GM12878 (cell line): ENCODE results near the gene STPG1. TPM values are rescaled to one million over a fixed set of nuclear protein-coding genes. Genes with fewer than 3 reads are reported as not detected.

Source experiments
- ATAC-seq: fragments of 200-7000 bp; cut with Tn5 transposase; 3 replicates; pipeline ENCODE4 v1.9.1; 2020; ENCODE audit warnings: mild to moderate bottlenecking, moderate library complexity
- BruUV-seq: library from RNA; stranded (reverse); fragments of 400-500 nt; replicated peaks from 2 replicates; lab custom pipeline; 2021; lab: Mats Ljungman, UMichigan
- CTCF ChIA-PET: fragments of 300-600 bp; sonication (Branson Sonifier 250); formaldehyde crosslinking; extraction: SDS; loops from one replicate; lab custom pipeline; 2021; ENCODE audit warnings: inconsistent platforms; lab: Yijun Ruan, JAX
- POLR2A ChIA-PET: fragments of 350-600 bp; formaldehyde crosslinking; extraction: SDS; loops from one replicate; lab custom pipeline; 2021; ENCODE audit warnings: inconsistent platforms; lab: Charles Lee
- RAD21 ChIA-PET: fragments of 300-600 bp; sonication (Branson Sonifier 250); formaldehyde crosslinking; loops from one replicate; lab custom pipeline; 2023; ENCODE audit warnings: antibody characterized with exemption; ENCODE audit not compliant: unreplicated experiment; lab: Charles Lee
- SMC1A ChIA-PET: fragments of 300-600 bp; sonication (Branson Sonifier 250); formaldehyde crosslinking; loops from one replicate; lab custom pipeline; 2023; ENCODE audit not compliant: unreplicated experiment, uncharacterized antibody; lab: Charles Lee
- DNase-seq: peaks from one replicate; pipeline ENCODE4 v3.0.0-alpha.2; 2011; ENCODE audit warnings: low read depth, low spot score
- FAIRE-seq: peaks from 3 replicates; lab custom pipeline; 2011; peaks lifted over from hg19 to GRCh38; lab: Jason Lieb, UNC
- H2AFZ ChIP-seq: 2 replicates; pipeline ENCODE4 v1.6.0; 2011; ENCODE audit warnings: low read depth, low read length, control low read depth; ENCODE audit not compliant: control insufficient read depth
- H3K27ac ChIP-seq: 2 replicates; pipeline ENCODE4 v1.5.1; 2011; ENCODE audit warnings: control low read depth; ENCODE audit not compliant: control insufficient read depth, insufficient read depth
- H3K27me3 ChIP-seq, 2 experiments: replicated peaks in 1 of 2; 2 replicates each; pipeline versions ENCODE4 v1.6.0 to v1.6.1; 2011; ENCODE audit warnings: low read length in 1 of 2; ENCODE audit not compliant: control insufficient read depth in 2 of 2, insufficient read depth in 2 of 2
- H3K36me3 ChIP-seq, 2 experiments: 2 replicates each; pipeline ENCODE4 v1.5.1; 2011; ENCODE audit warnings: low read length in 1 of 2; ENCODE audit not compliant: control insufficient read depth in 2 of 2, insufficient read depth in 2 of 2
- H3K4me1 ChIP-seq: 2 replicates; pipeline ENCODE4 v1.6.1; 2011; ENCODE audit warnings: mild to moderate bottlenecking, low read length, moderate library complexity, mixed read lengths; ENCODE audit not compliant: control insufficient read depth, insufficient read depth
- H3K4me2 ChIP-seq: 2 replicates; pipeline ENCODE4 v1.6.0; 2011; ENCODE audit warnings: control low read depth; ENCODE audit not compliant: control insufficient read depth, insufficient read depth
- H3K4me3 ChIP-seq: fragments of 200-600 bp; sonication (generic); 2 replicates; pipeline ENCODE4 v1.5.1; 2016
- H3K79me2 ChIP-seq: 2 replicates; pipeline ENCODE4 v1.6.0; 2011; ENCODE audit warnings: low read length; ENCODE audit not compliant: control insufficient read depth, insufficient read depth
- H3K9ac ChIP-seq: 2 replicates; pipeline ENCODE4 v1.8.0; 2011; ENCODE audit warnings: low read length, control low read depth, mixed read lengths; ENCODE audit not compliant: control insufficient read depth, insufficient read depth
- H3K9me3 ChIP-seq: replicated peaks from 3 replicates; pipeline ENCODE4 v1.5.1; 2011; ENCODE audit warnings: mild to moderate bottlenecking, low read length; ENCODE audit not compliant: control insufficient read depth, insufficient read depth
- H4K20me1 ChIP-seq: 2 replicates; pipeline ENCODE4 v1.6.0; 2011; ENCODE audit not compliant: control insufficient read depth, insufficient read depth
- BCL11A ChIP-seq: IDR thresholded peaks from 2 replicates; pipeline ENCODE4 v1.6.1; 2011; ENCODE audit warnings: low read depth, low read length
- CHD2 ChIP-seq: IDR thresholded peaks from 2 replicates; pipeline ENCODE4 v1.6.1; 2011; ENCODE audit warnings: low read depth, low read length, improper control_type of control experiment, borderline replicate concordance
- CREM ChIP-seq: IDR thresholded peaks from 2 replicates; pipeline ENCODE4 v1.6.1; 2014; ENCODE audit warnings: antibody characterized with exemption, low read depth
- DPF2 ChIP-seq: fragments of 450-650 bp; IDR thresholded peaks from 2 replicates; pipeline ENCODE4 v1.6.1; 2017; ENCODE audit warnings: mild to moderate bottlenecking
- GATAD2B ChIP-seq: fragments of 450-650 bp; conservative IDR thresholded peaks from 2 replicates; pipeline ENCODE4 v1.6.1; 2017; ENCODE audit warnings: low read depth, mild to moderate bottlenecking, moderate library complexity
- HDAC2 ChIP-seq: fragments of 200-600 bp; sonication (generic); IDR thresholded peaks from 2 replicates; pipeline ENCODE4 v1.6.1; 2017
- MEF2A ChIP-seq: IDR thresholded peaks from 2 replicates; pipeline ENCODE4 v1.6.1; 2011; ENCODE audit warnings: low read depth, mild to moderate bottlenecking, low read length, moderate library complexity; ENCODE audit not compliant: insufficient read depth
- MEF2B ChIP-seq: fragments of 450-650 bp; IDR thresholded peaks from 2 replicates; pipeline ENCODE4 v1.6.1; 2018; ENCODE audit warnings: mild to moderate bottlenecking, moderate library complexity; ENCODE audit not compliant: partially characterized antibody, poor library complexity, severe bottlenecking
- MYC ChIP-seq: IDR thresholded peaks from 2 replicates; pipeline ENCODE4 v1.6.1; 2011; ENCODE audit warnings: mild to moderate bottlenecking, low read length, moderate library complexity, inconsistent platforms; ENCODE audit not compliant: insufficient read depth, insufficient replicate concordance, insufficient read length, severe bottlenecking
- POLR2AphosphoS5 ChIP-seq: IDR thresholded peaks from 2 replicates; pipeline ENCODE4 v1.6.1; 2011; ENCODE audit warnings: mild to moderate bottlenecking, low read length, inconsistent platforms
- SIX5 ChIP-seq: IDR thresholded peaks from 2 replicates; pipeline ENCODE4 v1.6.1; 2011; ENCODE audit warnings: mild to moderate bottlenecking, low read depth, low read length, moderate library complexity; ENCODE audit not compliant: severe bottlenecking
- SMAD5 ChIP-seq: IDR thresholded peaks from 2 replicates; pipeline ENCODE4 v1.6.1; 2016; ENCODE audit warnings: antibody characterized with exemption, low read depth
- SPI1 ChIP-seq: IDR thresholded peaks from 2 replicates; pipeline ENCODE4 v1.6.1; 2011; ENCODE audit warnings: low read depth, mild to moderate bottlenecking, low read length, moderate library complexity, borderline replicate concordance; ENCODE audit not compliant: insufficient read depth
- WGBS: methylation state at CpG from one replicate; pipeline ENCODE4 v1.1.6; 2016; ENCODE audit warnings: low lambda C conversion rate; ENCODE audit not compliant: insufficient replicate concordance, insufficient coverage; ENCODE audit errors: missing lambda C conversion rate; 5-methylcytosine and 5-hydroxymethylcytosine counted together
- in situ Hi-C: fragments of 300-500 bp; cut with MboI; formaldehyde crosslinking; loops from 9 replicates; pipeline ENCODE4 v1.14.3; 2018; ENCODE audit warnings: mixed read lengths
- intact Hi-C: fragments of 100-400 bp; cut with micrococcal nuclease; formaldehyde crosslinking; loops from one replicate; pipeline ENCODE4 v1.14.2; 2022; ENCODE audit not compliant: unreplicated experiment
- polyA plus RNA-seq, 11 experiments: library from polyadenylated mRNA; depleted of rRNA in 4 of 11; unstranded in 6 of 11; stranded (reverse) in 5 of 11; fragments of >200 nt; fragmentation: Nextera tagmentation in 4 of 11; fragmentation: Illumina TruSeq in 1 of 11; extraction: Ambion mirVana in 4 of 11; extraction: Trizol in 1 of 11; gene quantifications; 1 replicate in 1 of 11; 2 replicates in 10 of 11; pipeline versions ENCODE4 v1.2.1 to v1.2.3, GENCODE V29; 2011 to 2016; ENCODE audit warnings: inconsistent platforms in 2 of 11, missing spikeins in 2 of 11, low read depth in 1 of 11
- total RNA-seq, 4 experiments: library from RNA; depleted of rRNA in 3 of 4; stranded (reverse); fragments of >200 nt in 3 of 4; fragmentation: Illumina TruSeq in 1 of 4; extraction: Trizol in 1 of 4; gene quantifications; 2 replicates each; pipeline versions ENCODE4 v1.2.1 to v1.2.3, GENCODE V29; 2013 to 2021
- TF ChIP-seq, protein P1 (sequence below): IDR thresholded peaks from 2 replicates; pipeline ENCODE4 v1.6.1; 2012; ENCODE audit warnings: low read length, inconsistent platforms

The STPG1 gene
- total and polyA plus RNA-seq, 10 of the 15 experiments (the other 5 are each of a cell fraction or from before 2014, with no cell fraction given) = 0.22 to 2.6 (median 0.73) TPM

DNA sequence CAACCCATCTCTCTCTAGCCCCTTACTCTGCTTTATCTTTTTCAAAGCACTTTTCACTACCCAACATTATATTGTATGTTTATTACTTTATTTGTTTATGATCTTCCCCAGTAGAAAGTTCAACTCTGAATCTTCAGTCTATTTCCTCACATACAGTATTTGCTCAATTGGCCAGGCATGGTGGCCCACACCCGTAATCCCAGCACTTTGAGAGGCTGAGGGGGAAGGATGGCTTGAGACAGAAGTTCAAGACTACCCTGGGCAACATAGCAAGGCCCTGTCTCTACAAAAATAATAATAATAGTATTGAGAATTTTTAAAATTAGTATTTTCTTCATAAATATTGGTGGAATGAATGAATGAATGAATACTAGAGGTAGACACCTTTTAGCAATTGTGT, 1.2 kb downstream of the STPG1 start:
- no peaks in the 10 kb centered on the region; the same call in 2 of the 3 replicates for H3K9me3 ChIP-seq
- ChIA-PET POLR2A (no interaction called here), RAD21 (interaction anchor here (0.8 to 1.6 kb wide), 3 partner anchors 21 to 262 kb away, joined by 3 read pairs; no protein-coding TSS in a partner anchor), CTCF (interaction anchor here (0.9 to 3.3 kb wide), 5 partner anchors 12 to 224 kb away, joined by 3 to 22 read pairs (median 3); no protein-coding TSS in a partner anchor), SMC1A (interaction anchor here (1.1 to 9.8 kb wide), 2 partner anchors 12 to 19 kb away, joined by 3 to 63 read pairs; no protein-coding TSS in a partner anchor)
- H3K79me2 ChIP-seq = no peaks in the 10 kb centered on the region
- no peak overlapping the region for H3K4me2 ChIP-seq
- ATAC-seq = no peak
- H3K27ac ChIP-seq = no peak overlapping the region
- H3K27me3 ChIP-seq = no peaks in the 10 kb centered on the region
- DNase-seq = no peak
- BruUV-seq = no TSS peak
- 40% methylated on average over 1 of the region's 1 CpG for WGBS
- H3K36me3 ChIP-seq = no peaks in the 10 kb centered on the region
- TF ChIP-seq POLR2AphosphoS5 (no peak), DPF2 (no peak), SMAD5 (no peak), HDAC2 (no peak), MYC (no peak), CREM (no peak), CHD2 (no peak)
- in situ Hi-C loops (no loop called here), intact Hi-C loops (no loop called here)
- no peak for FAIRE-seq
- no peaks in the 10 kb centered on the region for H4K20me1 ChIP-seq
- peaks cover 8% of the 10 kb centered on the region for H3K4me1 ChIP-seq
- H3K4me3 ChIP-seq = no peak overlapping the region
- no peak overlapping the region for H3K9ac ChIP-seq
- no peak overlapping the region for H2AFZ ChIP-seq

DNA sequence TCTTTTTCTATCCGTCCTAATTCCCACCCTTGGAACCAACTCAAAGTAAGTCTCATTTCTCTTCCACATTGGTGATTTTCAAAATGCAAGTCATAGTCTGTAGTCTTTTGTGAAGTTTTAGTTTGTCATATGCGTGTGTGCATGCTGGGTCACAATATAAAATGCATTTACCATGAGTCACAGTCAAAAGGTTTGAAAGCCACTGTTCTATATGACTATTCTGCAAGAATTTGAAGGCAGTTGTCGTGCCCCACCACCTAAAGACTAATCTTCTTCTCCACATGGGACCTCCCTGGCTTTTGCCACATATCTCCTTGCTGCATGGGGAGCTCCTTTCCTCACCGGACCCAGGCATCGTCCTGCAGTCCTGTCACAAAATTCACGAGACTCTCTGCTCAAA, 1.6 kb downstream of the STPG1 start:
- ChIA-PET POLR2A (no interaction called here), RAD21 (interaction anchor here (0.8 to 1.6 kb wide), 3 partner anchors 21 to 262 kb away, joined by 3 read pairs; no protein-coding TSS in a partner anchor), CTCF (interaction anchor here (0.9 to 3.3 kb wide), 3 partner anchors 12 to 19 kb away, joined by 3 to 22 read pairs (median 4); no protein-coding TSS in a partner anchor), SMC1A (interaction anchor here (9.8 kb wide), 1 partner anchor 19 kb away, joined by 63 read pairs; no protein-coding TSS in a partner anchor)
- Histone ChIP-seq H3K79me2 (no peaks in the 10 kb centered on the region), H3K27ac (no peak overlapping the region), H3K27me3 (no peaks in the 10 kb centered on the region), H3K9ac (no peak overlapping the region), H2AFZ (no peak overlapping the region), H4K20me1 (no peaks in the 10 kb centered on the region), H3K36me3 (no peaks in the 10 kb centered on the region), H3K4me3 (no peak overlapping the region), H3K9me3 (no peaks in the 10 kb centered on the region; the same call in 2 of the 3 replicates), H3K4me2 (no peak overlapping the region), H3K4me1 (peaks cover 4% of the 10 kb centered on the region)
- in situ Hi-C loops = no loop called here
- intact Hi-C loops = no loop called here
- WGBS = 73% methylated on average over 6 of the region's 6 CpGs
- FAIRE-seq (no peak), DNase-seq (no peak), ATAC-seq (no peak)
- TF ChIP-seq SIX5 = no peak
- TF ChIP-seq BCL11A = no peak
- no peak for TF ChIP-seq SPI1
- no peak for TF ChIP-seq MEF2B
- no peak for TF ChIP-seq GATAD2B
- TF ChIP-seq, protein P1, sequence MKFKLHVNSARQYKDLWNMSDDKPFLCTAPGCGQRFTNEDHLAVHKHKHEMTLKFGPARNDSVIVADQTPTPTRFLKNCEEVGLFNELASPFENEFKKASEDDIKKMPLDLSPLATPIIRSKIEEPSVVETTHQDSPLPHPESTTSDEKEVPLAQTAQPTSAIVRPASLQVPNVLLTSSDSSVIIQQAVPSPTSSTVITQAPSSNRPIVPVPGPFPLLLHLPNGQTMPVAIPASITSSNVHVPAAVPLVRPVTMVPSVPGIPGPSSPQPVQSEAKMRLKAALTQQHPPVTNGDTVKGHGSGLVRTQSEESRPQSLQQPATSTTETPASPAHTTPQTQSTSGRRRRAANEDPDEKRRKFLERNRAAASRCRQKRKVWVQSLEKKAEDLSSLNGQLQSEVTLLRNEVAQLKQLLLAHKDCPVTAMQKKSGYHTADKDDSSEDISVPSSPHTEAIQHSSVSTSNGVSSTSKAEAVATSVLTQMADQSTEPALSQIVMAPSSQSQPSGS = no peak
- TF ChIP-seq MEF2A = no peak
- BruUV-seq = no TSS peak
